KG1 (cell line): ENCODE data around the gene SFSWAP.
"Not testable (repeated sequence)": the region's sequence is repeated elsewhere in the genome, so short reads cannot be mapped to it uniquely, and the experiment has no call there.

Source experiments
- DNase-seq: peaks from one replicate; lab custom pipeline; 2025; lab: John Stamatoyannopoulos, UW

SFSWAP gene

DNA sequence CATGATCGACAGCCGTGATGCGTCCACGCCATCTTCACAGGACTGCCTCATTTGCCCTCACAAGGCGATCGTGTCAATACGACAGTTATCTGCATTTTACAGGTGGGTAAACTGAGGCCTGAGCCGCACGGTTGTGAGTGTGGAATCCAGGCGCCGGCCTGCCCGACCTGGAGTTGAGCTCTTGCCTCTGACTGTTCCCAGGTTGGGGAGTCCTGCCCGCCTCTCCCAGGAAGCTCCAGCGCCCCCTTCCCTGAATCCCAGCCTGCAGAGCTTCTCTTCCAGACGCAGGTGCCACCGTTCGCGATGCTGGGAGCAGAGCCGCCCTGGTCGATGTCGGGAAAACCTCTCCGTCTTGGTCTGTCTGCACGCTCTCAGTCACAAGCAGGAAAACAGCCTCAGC is 31.1 kb upstream of the SFSWAP start:
- DNase-seq, result not testable (repeated sequence)

DNA sequence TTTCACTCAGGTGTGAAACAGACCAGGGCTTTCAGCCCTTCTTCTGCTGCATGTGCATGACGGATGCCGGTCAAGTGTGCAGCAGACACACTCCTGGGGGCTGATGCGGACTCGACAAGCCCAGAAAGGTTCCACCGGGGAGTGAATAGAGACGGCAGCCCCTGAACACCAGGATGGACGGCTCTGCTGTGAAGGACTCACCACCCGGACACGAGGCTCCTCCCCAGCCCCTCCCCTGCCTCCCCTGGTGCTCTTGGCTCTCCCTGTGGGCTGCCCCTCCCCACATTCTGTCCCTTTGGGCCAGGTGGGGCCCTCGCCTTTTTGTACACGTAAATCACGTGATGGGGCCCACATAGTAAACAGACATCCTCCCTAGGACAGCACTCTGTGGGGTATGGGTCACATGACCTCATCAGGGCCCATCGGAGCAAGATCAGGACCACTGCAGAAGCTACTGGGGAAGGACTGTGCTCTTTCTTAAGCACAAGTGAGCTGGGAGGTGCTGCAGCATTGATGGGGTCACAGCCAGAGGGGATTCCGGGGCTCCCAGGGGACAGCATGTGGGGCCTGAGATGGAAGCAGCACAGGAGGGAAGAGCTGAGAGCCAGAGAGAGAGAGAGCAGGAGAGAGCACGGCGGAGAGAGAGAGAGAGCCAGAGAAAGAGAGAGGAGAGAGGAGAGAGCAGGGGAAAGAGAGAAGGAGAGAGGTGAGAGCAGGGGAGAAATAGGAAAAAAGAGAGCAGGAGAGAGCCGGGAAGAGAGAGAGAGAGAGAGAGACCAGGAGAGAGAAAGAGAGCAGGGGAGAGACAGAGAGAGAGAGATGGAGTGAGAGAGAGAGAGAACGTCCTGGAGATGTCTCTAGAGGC is 30.3 kb upstream of the SFSWAP start:
- DNase-seq, result not testable (repeated sequence)

DNA sequence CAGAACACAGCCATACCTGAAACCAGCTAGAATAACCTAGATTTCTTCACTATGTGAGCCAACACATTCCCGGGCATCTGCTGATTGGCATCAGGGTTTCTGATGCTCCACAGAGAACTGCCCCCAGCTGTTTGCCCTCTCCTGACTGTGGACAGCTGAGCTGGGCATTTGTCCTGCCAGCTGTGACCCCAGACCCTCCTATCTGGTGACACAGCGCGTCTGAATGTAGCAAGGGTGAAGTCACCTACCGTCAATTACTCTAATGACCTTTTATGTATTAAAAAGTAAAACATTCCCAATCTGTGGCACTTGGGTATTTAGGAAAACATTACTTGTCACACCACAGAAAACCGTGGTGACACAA is 29.7 kb upstream of the SFSWAP start:
- no peak for DNase-seq

DNA sequence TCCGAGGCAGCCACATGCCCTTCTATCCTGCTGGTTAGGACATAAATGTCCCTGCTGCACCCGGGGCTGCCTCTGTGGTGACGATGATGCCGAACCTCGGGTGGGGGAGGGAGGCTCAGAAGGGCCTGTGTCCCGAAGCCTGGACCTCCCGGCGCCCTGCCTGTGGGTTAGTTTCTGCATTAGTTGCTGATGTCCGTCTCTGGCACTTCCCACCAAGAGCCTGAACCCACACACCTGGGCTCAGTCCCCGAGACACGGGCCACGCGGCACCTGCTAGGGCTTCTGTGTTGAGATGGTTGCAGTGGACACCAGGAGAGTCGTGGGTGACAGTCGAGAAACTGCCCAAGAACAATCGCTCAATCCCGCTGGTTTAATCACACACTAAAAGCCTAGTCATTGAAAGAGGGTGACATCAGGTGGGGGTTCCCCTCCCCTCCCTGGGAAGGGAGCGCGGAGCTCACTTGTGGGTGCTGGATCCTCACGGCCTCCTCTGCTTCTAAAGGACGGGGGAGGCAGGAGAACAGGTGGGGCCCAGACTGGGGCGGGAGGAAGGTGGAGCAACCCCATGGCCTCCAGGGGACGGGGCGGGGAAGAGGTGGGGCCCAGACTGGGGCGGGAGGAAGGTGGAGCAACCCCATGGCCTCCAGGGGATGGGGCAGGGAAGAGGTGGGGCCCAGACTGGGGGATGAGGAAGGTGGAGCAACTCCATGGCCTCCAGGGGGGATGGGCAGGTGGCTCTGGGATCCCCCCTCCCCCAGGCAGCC is 29.0 kb upstream of the SFSWAP start:
- not testable (repeated sequence) for DNase-seq

DNA sequence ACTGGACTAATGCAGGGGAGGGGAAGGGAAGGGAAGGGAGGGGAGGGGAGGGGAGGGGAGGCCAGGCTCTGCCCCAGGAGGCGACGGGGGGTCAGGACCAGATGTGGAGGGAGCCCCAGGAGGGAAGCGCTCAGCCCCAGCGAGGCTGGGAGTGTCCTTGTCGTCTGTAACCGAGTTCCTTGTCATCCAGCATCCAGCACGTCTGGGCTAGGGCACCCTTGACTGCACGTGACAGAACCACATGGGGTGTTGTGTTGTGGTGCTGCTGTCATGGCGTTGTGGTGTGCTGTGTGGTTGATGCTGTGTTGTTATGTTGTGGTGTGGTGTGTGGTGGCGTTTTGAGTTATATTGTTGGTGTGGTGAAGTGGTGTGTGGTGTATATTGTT is 28.4 kb upstream of the SFSWAP start:
- no peak for DNase-seq

DNA sequence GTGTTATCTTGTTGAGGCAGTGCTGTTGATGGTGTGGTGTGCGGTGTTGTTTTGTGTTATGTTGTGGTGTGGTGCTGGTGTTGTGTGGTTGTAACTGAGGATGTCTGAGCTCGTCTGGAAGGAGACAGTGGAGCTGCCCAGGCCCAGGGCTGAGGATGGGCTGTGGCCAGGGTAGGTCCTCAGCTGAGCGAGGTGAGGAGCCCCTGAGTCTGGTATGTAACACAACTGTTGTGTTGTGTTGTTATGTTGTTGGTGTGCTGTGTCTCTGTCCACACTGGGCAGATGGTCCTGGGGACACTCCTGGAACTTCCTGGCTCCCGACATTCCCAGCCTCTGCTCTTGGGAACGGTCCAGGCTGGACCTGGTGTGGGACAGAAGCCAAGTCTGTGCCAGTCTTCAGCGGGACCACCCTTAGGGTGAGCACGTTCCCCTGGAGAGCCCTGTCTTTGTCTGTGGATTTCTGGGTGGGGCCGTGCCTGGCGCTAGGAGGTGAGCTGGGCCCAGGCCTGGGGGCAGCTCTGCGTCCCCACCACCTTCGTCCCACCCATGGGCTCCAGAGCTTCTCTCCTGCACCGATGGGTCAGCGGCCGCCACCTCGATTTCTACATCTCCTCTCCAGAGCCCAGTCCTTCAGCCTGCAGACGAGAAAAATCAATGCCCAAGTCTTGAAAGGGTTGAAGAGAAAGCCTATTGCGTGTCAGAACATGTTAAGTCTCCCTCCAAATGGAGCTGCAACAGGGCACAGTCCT is 27.4 kb upstream of the SFSWAP start:
- no peak for DNase-seq

DNA sequence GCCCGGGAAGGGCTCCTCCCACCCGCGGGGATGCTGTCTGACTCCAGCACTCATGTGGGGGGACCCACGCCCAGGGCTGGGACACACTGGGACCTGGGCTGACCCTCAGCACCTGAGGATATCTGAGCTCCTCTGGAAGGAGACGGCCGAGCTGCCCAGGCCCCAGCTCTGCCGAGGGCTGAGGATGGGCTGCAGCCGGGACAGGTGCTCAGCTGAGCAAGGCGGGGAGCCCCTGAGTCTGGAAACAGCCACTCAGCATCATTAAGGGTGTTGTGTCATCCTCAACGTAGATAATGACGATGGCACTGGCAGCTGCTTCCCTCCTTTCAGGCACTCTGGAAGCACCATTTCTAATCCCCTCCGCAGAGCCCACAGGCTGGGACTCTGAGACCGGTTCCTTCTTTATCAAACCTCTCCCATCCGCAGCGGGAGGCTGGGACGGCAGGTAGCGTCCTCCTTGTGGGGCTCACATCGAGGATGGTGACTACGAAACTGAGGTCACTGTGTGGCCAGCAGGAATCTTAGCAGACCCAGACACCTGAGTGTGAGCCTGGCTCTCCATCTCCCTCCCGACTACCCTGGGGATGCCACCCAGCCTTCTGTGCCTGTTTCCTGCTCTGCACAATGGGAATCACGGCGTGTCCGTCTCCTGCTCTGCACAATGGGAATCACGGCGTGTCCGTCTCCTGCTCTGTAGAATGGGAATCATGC is 26.7 kb upstream of the SFSWAP start:
- DNase-seq, result no peak

DNA sequence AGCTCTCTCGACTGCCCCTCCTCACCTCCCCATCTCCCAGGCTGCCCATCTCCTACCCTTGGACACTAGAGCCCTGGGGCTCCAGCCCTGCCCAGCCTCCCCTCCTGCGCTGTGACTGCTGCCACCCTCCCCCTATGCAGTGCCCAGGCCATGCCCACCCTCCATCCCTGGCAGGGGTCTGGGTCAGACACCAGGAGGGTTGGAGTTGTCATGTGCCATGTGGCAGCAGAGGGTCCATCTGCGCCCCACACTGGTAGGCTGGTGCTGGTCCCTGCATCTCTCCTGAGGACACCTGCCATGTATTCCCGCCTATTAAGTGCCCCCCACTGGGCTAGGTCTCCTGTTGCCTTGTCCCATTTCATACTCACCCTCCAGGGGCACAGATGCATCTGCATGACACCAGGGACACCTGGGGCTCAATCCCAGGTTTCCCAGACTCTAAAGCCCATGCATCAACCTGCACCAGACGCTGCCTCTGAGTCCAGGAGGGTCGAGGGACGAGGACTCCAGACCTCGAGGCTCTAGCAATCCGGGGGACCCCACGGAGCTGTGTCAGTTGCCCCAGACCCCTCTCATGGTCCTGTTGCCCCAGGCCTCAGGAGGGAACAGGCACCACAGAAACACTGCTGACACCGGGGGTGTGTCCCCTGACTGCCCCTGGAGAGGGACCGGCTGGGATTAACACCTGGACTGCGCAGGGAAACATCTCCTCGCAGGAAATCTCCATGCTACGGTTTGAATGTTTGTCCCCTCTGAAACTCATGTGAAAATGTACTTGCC is 23.4 kb upstream of the SFSWAP start:
- DNase-seq, result no peak

DNA sequence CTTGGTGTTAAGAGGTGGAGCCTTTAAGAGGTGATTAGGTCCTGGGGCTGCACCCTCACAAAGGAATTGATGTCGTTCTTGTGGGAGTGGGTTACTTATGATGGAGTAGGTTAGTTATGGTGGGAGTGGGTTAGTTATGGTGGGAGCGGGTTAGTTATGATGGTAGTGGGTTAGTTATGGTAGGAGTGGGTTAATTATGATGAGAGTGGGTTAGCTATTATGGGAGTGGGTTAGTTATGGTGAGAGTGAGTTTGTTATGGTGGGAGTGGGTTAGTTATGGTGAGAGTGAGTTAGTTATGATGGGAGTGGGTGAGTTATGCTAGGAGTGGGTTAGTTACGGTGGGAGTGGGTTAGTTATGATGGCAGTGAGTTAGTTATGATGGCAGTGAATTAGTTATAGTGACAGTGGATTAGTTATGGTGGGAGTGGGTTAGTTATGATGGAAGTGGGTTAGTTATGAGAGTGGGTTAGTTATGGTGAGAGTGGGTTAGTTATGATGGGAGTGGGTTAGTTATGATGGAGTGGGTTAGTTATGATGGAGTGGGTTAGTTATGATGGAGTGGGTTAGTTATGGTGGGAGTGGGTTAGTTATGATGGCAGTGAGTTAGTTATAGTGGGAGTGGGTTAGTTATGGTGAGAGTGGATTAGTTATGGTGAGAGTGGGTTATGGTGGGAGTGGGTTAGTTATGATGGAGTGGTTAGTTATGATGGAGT is 22.6 kb upstream of the SFSWAP start:
- DNase-seq, result no peak

DNA sequence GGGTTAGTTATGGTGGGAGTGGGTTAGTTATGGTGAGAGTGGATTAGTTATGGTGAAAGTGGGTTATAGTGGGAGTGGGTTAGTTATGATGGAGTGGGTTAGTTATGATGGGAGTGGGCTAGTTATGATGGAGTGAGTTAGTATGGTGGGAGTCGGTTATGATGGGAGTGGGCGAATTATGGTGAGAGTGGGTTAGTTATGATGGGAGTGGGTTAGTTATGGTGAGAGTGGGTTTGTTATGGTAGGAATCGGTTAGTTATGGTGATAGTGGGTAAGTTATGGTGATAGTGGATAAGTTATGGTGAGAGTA is 22.1 kb upstream of the SFSWAP start:
- DNase-seq, result no peak

DNA sequence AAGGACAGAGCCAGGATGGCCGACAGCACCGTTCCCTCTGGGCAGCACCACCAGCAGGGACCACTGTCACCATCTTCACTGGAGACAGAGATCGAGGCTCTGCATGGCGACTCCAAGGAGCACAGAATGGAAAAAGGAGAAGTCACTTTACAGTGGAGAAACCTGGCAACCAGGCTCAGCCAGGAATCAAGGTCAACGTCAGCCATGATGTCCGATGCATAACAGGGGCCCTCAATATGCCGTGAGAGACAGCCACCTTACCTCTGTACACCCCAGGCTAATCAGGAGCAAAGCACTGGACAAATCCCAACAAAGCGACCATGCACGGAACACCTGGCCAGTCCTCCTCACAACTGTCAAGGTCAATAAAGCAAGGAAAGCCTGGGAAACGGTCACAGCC is 20.6 kb upstream of the SFSWAP start:
- DNase-seq, result no peak

DNA sequence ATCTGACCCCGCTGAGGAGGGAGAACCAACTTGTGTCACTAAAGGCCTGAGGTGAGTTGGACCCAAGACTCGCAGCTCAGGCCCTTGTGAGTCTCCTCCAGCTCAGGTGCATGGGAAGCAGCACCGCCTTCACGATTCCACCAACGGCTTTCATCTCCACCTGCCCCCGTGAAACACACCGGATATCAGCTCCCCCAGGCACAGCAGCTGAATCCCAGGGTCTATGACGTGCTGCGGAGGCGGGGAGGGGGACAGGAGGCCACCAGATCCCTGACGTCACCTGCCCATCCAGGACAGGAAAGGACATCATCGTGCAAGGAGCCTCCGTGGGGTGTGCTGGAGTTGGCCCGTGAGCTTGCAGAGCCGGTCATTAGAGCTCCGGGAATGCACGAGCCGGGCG is 18.5 kb upstream of the SFSWAP start:
- DNase-seq, result no peak

DNA sequence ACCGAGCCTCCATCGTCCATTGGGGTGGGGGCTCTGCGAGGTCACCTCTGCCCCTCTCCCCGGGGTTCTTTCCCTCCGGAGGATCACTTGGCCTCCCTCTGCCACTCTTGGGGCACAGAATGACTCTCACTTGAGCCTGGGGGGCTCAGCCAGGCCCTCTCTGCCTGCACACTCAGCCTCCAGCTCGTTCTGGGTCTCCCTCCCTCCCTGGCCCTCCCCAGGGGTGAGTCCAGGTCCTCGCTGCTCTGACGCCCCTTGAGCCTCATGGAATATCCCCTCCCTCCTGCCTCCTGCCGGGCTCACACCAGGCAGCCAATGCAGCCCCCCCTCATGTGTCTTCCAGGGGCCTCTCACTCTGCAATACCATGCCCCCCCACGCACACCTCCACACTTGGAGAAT is 17.7 kb upstream of the SFSWAP start:
- DNase-seq, result no peak

DNA sequence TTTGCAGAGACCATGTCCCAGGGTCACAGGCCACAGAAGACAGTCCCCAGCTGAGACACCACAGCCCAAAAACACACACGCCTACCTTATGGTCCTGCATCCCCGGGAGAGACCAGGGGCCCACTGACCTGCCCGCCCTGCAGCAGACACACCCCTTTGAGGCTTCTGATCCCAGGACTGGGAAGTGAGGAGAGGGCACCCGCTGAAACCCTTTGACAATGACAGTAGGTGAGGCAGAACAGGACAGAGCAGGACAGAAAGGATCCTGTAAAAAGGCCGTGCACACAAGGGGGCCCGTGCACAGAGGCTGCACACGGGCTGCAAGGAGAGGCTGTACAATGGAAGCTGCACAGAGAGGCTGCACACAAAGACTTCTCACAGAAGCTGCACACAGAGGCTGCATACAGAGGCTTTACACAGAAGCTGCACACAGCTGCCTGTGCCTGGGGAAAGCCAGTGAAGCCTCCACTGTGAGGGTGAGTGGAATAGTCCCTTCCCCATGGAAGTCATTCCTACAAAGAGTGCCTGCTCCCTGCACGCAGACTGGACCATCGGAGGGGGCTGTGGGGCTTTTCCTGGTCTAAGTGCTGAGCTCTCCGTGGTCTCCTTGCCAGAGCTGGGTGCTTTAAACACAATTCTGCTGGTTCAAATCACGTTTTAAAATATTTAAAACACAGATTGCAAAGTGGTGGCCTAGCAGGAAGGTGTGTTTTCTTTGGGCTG is 16.6 kb upstream of the SFSWAP start:
- no peak for DNase-seq

DNA sequence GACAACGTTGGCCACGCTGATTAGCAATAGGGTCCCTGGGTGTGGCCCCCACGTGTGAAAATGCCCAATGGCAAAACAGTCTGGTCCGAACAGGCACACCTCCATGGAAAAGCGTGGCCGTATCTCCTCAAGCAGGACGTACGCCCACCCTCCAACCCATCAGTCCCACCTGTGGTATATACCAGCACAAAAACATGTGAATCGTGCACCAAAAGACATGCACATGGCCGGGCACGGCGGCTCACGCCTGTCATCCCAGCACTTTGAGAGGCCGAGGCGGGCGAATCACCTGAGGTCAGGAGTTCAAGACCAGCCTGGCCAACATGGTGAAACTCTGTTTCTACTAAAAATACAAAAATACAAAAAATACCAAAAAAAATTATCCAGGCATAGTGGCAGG is 14.9 kb upstream of the SFSWAP start:
- no peak for DNase-seq

DNA sequence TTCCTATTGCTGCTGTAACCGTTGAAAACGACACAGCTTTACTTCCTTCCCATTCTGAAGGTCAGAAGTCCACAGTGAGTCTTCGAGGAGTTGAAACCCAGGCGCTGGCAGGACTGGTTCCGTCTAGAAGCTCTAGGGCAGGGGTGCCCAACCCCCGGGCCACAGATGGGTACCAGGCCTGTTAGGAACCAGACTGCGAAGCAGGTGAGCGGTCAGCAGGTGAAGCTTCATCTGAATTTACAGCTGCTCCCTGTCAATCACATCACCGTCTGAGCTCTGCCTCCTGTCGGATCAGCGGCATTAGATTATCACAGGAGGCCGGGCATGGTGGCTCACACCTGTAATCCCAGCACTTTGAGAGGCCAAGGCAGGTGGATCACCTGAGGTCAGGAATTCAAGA is 12.6 kb upstream of the SFSWAP start:
- DNase-seq, result no peak

DNA sequence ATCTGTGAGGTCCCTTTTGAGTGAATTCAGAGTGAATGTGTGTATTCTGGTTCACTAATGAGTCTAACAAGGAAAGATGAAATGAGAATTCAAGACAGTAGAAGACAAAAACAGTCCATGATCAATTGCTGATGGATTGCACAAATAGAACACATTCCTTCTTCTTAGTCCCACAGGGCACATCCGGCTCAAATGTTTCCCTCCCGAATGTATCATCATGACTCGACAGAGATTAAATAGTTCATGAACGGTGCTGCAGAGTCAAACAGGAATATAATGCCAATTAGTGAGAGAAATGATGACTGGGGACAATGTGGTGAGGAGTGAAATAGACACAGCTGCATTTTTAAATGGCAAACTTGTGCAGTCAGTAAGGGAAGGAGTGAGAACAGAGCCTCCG is 11.5 kb upstream of the SFSWAP start:
- DNase-seq, result no peak

DNA sequence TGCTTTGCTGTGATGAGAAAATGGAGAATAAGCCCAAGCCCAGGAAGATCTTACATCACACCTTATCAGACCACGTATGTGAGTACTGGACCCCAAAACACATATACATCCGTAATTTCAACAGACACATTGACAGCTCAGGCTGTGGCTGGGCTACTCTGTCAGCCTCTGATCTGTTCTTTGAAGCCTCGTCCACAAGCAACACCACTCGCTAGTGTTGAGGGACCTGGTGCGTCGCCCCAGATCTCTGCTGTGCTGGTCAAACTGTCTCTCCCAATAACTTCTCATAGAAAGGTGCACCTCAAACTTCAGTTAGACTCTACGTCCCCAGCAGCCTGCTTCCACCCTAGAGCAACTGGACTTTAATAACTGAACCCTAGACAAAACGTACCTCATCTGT is 10.6 kb upstream of the SFSWAP start:
- no peak for DNase-seq

DNA sequence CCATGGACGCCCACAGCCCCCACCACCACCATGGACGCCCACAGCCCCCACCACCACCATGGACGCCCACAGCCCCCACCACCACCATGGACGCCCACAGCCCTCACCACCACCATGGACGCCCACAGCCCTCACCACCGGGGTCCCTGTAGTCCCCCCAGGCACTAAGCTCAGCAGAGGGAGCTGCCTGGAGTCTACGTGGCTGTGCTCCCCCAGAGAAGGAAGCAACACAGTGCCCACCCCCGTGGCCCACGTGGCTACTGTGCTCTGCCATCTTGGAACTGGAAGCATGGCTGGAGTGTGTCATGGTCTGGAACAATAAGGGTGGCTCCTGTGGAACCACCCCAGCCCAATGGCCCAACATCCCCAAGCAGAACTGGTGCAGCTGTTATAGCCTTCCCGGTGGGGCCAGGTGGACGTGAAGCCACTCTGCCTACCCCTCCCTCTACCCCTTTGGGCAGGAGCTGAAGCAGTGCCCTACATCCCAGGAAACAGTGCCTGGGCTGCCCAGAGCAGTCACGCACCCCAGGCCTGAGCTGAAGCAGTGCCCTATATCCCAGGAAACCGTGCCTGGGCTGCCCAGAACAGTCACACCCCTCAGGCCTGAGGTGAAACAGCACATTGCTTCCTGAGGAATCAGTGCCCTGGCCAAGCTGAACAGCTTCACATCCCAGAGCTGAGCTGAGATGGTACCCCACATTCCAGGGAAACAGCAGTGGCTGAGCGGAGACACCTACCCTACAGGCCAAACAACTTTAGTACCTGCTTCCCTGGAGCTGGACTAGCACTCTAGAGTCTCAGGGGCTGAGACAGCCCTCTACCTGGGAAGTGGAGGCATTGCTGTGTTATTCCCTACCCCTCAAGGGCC is 9.0 kb upstream of the SFSWAP start:
- no peak for DNase-seq

DNA sequence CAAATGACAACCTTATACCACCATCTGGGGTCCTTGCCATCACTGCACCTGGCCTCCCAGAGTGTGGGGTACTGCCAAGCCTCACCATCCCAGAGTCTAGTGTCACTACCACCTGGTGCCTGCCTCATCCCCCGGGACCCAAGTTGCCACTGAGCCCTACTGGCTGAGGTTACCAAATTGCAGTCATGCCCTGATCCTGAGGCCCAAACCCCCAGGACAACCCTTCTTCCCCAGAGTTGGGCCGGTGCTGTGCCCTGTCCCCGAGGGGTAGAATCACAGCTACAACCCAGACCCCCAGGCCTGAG is 8.4 kb upstream of the SFSWAP start:
- no peak for DNase-seq
